ENCODE data around the gene COX5A. TPM values are rescaled to one million over a fixed set of nuclear protein-coding genes. Genes with fewer than 3 reads are reported as not detected.
A peak's percentile ranks its signal among the peaks of the same experiment; 100 is the strongest.

Gene COX5A
- total RNA-seq, 1 donor from 2014 or later, result 804 TPM

- intact Hi-C loops (cut with DNase I), result no loop called here
- DNase-seq (ENCODE audit: low spot score), result no peak
Observed at GRCh38 chr15:74884428-74885223, 53.2 kb downstream of the COX5A start.

- intact Hi-C loops (cut with DNase I), result no loop called here
- DNase-seq (ENCODE audit: low spot score), result no peak
Observed at GRCh38 chr15:74882528-74882927, 55.3 kb downstream of the COX5A start.

- DNase-seq (ENCODE audit: low spot score), result no peak
Observed at GRCh38 chr15:74878273-74878672, 59.6 kb downstream of the COX5A start.

GRCh38 chr15:74873756-74874424 lies 64.0 kb downstream of the COX5A start:
- intact Hi-C loops (cut with DNase I), result loop anchor here (2.0 kb wide), 1 partner anchor 33 kb away; the partner anchor contains the start of gene FAM219B
- DNase-seq (ENCODE audit: low spot score), result no peak

More at GRCh38 chr15:74878273-74878672, 59.6 kb downstream of the COX5A start:
- intact Hi-C loops (cut with DNase I), result no loop called here

GRCh38 chr15:74873036-74873755 lies 64.7 kb downstream of the COX5A start, which contains the start of gene SCAMP2:
Gene SCAMP2 (minus strand): TSS chr15:74873365. CDS start chr15:74873255, 110 bp downstream.
- intact Hi-C loops (cut with DNase I), result loop anchor here (2.0 kb wide), 1 partner anchor 34 kb away; the partner anchor contains the start of gene FAM219B

GRCh38 chr15:74872702-74873035 lies 65.2 kb downstream of the COX5A start:
- DNase-seq (ENCODE audit: low spot score), result no peak
- intact Hi-C loops (cut with DNase I), result loop anchor here (2.0 kb wide), 1 partner anchor 34 kb away; the partner anchor contains the start of gene FAM219B

More at GRCh38 chr15:74873036-74873755, 64.7 kb downstream of the COX5A start, which contains the start of gene SCAMP2:
- peak; percentile 98 for DNase-seq (ENCODE audit: low spot score)

- intact Hi-C loops (cut with DNase I), result no loop called here
- DNase-seq (ENCODE audit: low spot score), result no peak
Observed at GRCh38 chr15:74870436-74871215, 67.2 kb downstream of the COX5A start.

Other genes starting within 250 kb of the COX5A start
- gene EDC3, start 242.0 kb downstream of the COX5A start, total RNA-seq, result 17.8 TPM
- gene CYP1A1, start 212.5 kb downstream of the COX5A start, total RNA-seq, result 0.30 TPM
- not detected for gene CYP1A2, start 189.2 kb downstream of the COX5A start, total RNA-seq
- gene CSK, start 156.0 kb downstream of the COX5A start, total RNA-seq, result 29.5 TPM
- gene LMAN1L, start 125.2 kb downstream of the COX5A start, total RNA-seq, result 7.9 TPM
- gene CPLX3, start 111.4 kb downstream of the COX5A start, total RNA-seq, result 0.67 TPM
- gene ULK3, start 94.9 kb downstream of the COX5A start, total RNA-seq, result 25.6 TPM
- 33.3 TPM for gene SCAMP2, start 64.7 kb downstream of the COX5A start, total RNA-seq
- 44.5 TPM for gene MPI, start 48.0 kb downstream of the COX5A start, total RNA-seq
- gene FAM219B, start 31.2 kb downstream of the COX5A start, total RNA-seq, result 62.5 TPM
- gene RPP25, start 18.7 kb upstream of the COX5A start, total RNA-seq, result 1.8 TPM
- 3.6 TPM for gene SCAMP5, start 57.5 kb upstream of the COX5A start, total RNA-seq
- 7.2 TPM for gene PPCDC, start 85.5 kb upstream of the COX5A start, total RNA-seq

Measured in cardiac septum (tissue), 1 donor.